Thoracic aorta (tissue), 2 donors: ENCODE results near the gene COMMD2. TPM values are rescaled to one million over a fixed set of nuclear protein-coding genes. Genes with fewer than 3 reads are reported as not detected.
A peak's percentile ranks its signal among the peaks of the same experiment; 100 is the strongest.

Experiments used
- ATAC-seq: fragments of 150-250 bp; one replicate; pipeline ENCODE4 v1.8.0; 2017; ENCODE audit warnings: low read depth; ENCODE audit not compliant: insufficient number of reproducible peaks, low FRiP score
- DNase-seq: peaks from one replicate; pipeline ENCODE4 v3.0.0-alpha.2; 2020; ENCODE audit warnings: low spot score
- H3K27ac ChIP-seq, 2 donors: fragments of 200-600 bp; sonication (generic); 1 replicate in 1 of 2; 2 replicates in 1 of 2; pipeline ENCODE4 v1.5.1; 2016; ENCODE audit warnings: mild to moderate bottlenecking in 2 of 2, moderate library complexity in 2 of 2
- H3K27me3 ChIP-seq: fragments of 200-600 bp; sonication (generic); replicated peaks from 2 replicates; pipeline ENCODE4 v1.6.0; 2016; ENCODE audit warnings: mild to moderate bottlenecking; ENCODE audit not compliant: insufficient read depth
- H3K36me3 ChIP-seq: fragments of 200-600 bp; sonication (generic); one replicate; pipeline ENCODE4 v1.5.1; 2016
- H3K4me1 ChIP-seq, 2 donors: fragments of 200-600 bp; sonication (generic); 1 replicate in 1 of 2; 2 replicates in 1 of 2; pipeline versions ENCODE4 v1.5.1 to v1.6.0; 2016; ENCODE audit warnings: low read depth in 2 of 2, mild to moderate bottlenecking in 1 of 2; ENCODE audit not compliant: control insufficient read depth in 1 of 2
- H3K4me3 ChIP-seq: fragments of 200-600 bp; sonication (generic); 2 replicates; pipeline ENCODE4 v1.5.1; 2016; ENCODE audit warnings: mild to moderate bottlenecking
- H3K9me3 ChIP-seq: fragments of 200-600 bp; sonication (generic); 2 replicates; pipeline ENCODE4 v1.5.1; 2016
- total RNA-seq, 2 donors: library from RNA; depleted of rRNA; stranded (reverse); fragments of >200 nt; gene quantifications; one replicate each; pipeline versions ENCODE4 v1.1.0 to v1.2.3, GENCODE V29; 2016
- TF ChIP-seq, protein P1 (sequence below): fragments of 200-600 bp; sonication (generic); IDR thresholded peaks from one replicate; pipeline ENCODE4 v1.5.1; 2019; ENCODE audit warnings: antibody characterized with exemption

COMMD2 gene
- total RNA-seq, 2 donors from 2014 or later, result 11.4 to 20.5 TPM

DNA sequence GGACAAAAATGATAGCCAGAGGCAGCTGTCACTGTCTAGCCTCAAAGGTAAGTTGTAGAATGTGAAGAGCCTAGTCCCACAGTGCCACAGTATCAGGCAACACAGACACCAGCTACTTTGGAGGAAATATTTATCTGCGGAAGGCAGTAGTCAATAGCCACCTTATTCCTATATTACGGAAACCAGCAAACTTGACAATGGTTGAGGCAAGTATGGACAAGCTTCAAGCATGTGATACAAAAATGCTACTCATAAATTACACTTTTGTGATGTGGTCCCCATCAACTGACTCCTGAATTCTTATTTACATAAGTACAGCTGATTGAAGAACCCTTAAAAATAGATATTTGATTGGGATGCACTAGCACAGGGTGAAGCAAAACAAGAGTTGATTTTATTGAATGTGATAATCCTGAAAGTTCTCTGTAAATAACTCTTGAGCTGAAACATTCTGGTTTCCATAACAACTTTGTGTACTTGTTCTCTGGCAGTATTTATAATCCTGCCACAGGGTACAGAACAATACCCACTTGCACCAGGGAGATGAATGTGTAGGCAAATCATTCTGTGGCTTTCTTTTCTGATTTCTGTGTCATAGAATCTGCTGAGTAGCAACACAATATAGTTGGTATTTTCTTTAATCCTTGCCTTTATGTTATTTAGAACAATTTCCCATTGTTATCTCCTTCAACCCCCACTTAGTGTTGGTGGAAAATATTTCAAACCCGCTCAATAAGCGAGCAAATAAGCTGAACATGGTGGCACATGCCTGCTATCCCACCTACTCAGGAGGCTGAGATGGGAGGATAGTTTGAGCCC lies 40.4 kb upstream of the COMMD2 start, which contains the start of gene ANKUB1:
ANKUB1 (minus strand) TSS at position 103 of the 819 bp plus-strand sequence. CDS start 188 bp downstream, outside the sequence.
- Histone ChIP-seq H3K36me3 (no peaks in the 10 kb centered on the region), H3K9me3 (no peaks in the 10 kb centered on the region), H3K4me1 (no peaks in the 10 kb centered on the region), H3K27ac (no peak within 1 kb of the TSS), H3K4me3 (no peak within 1 kb of the TSS), H3K27me3 (no peaks in the 10 kb centered on the region)
- TF ChIP-seq, protein P1, sequence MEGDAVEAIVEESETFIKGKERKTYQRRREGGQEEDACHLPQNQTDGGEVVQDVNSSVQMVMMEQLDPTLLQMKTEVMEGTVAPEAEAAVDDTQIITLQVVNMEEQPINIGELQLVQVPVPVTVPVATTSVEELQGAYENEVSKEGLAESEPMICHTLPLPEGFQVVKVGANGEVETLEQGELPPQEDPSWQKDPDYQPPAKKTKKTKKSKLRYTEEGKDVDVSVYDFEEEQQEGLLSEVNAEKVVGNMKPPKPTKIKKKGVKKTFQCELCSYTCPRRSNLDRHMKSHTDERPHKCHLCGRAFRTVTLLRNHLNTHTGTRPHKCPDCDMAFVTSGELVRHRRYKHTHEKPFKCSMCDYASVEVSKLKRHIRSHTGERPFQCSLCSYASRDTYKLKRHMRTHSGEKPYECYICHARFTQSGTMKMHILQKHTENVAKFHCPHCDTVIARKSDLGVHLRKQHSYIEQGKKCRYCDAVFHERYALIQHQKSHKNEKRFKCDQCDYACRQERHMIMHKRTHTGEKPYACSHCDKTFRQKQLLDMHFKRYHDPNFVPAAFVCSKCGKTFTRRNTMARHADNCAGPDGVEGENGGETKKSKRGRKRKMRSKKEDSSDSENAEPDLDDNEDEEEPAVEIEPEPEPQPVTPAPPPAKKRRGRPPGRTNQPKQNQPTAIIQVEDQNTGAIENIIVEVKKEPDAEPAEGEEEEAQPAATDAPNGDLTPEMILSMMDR, result no peak
- no peak for ATAC-seq
- no peak for DNase-seq

DNA sequence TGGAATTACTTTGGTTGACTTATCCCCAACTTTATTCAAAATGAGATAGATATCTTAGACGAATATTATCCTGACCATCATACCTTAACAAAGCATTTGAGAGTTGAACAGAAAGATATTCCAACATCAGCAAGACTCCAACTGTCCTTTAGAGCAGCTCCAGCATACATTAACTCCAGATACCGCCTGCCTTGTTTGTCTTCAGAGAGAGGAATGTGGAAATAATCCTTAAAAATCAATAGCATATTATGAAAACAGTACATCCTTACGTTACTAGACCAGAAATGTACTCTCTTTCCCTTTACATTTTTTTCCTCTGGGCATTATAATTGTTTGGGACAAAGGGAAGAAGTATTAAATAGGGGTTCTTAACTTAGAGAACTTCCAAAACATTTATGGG lies 38.4 kb upstream of the COMMD2 start:
- Histone ChIP-seq H3K27me3 (no peaks in the 10 kb centered on the region), H3K9me3 (no peaks in the 10 kb centered on the region), H3K27ac (no peak overlapping the region), H3K4me3 (no peak overlapping the region), H3K4me1 (no peaks in the 10 kb centered on the region), H3K36me3 (no peaks in the 10 kb centered on the region)
- ATAC-seq (no peak), DNase-seq (no peak)
- TF ChIP-seq, protein P1, result no peak

DNA sequence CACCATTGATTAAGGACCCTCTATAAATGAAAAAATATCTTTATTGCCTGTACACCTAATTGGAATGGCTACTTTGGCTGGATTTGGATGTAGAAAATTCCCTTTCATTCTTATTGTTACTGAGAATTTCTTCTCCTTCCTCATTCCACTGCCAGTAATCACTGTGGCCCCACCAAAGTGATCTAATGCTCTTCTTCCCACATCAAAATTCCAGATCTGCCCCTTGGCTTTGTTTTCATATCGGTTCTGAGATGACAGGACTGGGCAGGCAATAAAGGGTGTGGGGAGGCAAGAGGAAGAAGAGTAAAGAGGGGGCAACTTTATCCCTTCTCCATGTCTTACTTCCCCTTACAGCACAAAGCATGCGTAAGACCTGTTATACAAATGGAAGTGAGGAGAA lies 38.0 kb upstream of the COMMD2 start:
- Histone ChIP-seq H3K4me1 (no peaks in the 10 kb centered on the region), H3K4me3 (no peak overlapping the region), H3K27ac (no peak overlapping the region), H3K9me3 (no peaks in the 10 kb centered on the region), H3K36me3 (no peaks in the 10 kb centered on the region), H3K27me3 (no peaks in the 10 kb centered on the region)
- no peak for ATAC-seq
- no peak for DNase-seq
- TF ChIP-seq, protein P1, result no peak

DNA sequence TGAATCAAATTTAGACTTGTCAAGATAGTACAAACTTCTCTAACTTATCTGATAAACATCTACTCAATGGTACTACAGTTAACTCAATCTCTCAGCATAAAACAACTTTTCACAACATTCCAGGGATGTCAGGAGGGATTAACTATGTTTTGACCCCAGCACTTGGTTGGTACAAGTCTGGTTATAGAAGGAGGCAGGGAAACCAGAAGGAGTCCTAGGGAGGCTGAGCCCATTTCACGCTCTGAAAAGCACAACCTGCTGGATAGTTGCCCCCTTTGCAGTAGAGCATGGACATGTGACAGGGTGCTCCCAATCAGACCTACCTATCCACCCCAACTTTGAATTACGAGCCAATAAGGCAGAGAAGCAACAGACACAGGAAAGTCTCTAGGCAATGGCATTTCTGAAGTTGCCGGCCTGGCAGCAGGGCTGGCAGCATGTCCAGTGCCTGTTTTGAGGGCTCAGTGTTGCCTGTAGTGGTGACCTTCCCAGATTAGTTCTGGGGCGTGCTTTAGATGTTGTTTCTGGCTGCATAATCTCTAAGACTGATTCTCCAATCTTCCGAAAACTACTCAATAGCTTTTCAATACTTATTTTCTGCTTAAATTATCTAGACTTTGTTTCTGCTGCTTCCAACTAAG lies 31.9 kb upstream of the COMMD2 start:
- ATAC-seq, result no peak
- peak overlapping the region in 1 of 2 donors; percentile 17 for H3K27ac ChIP-seq
- TF ChIP-seq, protein P1, result no peak
- H3K36me3 ChIP-seq, result no peaks in the 10 kb centered on the region
- no peaks in the 10 kb centered on the region for H3K9me3 ChIP-seq
- no peak for DNase-seq
- no peaks in the 10 kb centered on the region for H3K27me3 ChIP-seq
- peaks cover 6 to 15% of the 10 kb centered on the region in 2 donors for H3K4me1 ChIP-seq
- H3K4me3 ChIP-seq, result no peak overlapping the region

DNA sequence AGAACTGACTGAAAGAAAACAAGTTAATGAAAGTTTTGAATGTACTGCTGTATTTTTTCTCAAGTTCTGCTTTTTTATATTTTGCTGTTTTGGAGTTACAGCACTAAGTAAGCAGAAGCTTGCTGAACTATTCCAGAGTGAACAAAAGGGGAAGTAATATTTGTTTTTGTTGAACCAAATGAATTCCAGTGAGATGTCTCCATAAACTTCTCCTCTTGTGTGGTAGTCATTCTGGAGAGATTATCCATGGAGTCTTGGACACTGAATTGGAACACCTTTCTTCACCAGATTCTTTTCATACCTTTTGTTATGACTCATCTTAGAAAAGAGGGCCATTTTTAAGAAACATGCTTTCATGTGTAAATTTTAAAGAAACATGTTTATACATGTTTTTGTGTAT lies 31.3 kb upstream of the COMMD2 start:
- H3K27ac ChIP-seq, result peak overlapping the region in 1 of 2 donors; percentile 17
- H3K4me3 ChIP-seq, result no peak overlapping the region
- no peaks in the 10 kb centered on the region for H3K9me3 ChIP-seq
- H3K4me1 ChIP-seq, result peaks cover 6 to 15% of the 10 kb centered on the region in 2 donors
- no peaks in the 10 kb centered on the region for H3K36me3 ChIP-seq
- TF ChIP-seq, protein P1, result no peak
- no peak for ATAC-seq
- no peak for DNase-seq
- H3K27me3 ChIP-seq, result no peaks in the 10 kb centered on the region
